Fibroblast of mammary gland (primary cell): ENCODE results near the gene SAMD11.

Source experiments
- DNase-seq: peaks from one replicate; pipeline ENCODE4 v3.0.0-alpha.2; 2010; ENCODE audit warnings: low read depth
- H3K4me3 ChIP-seq: 2 replicates; pipeline ENCODE4 v1.5.1; 2011; ENCODE audit warnings: low read depth, mild to moderate bottlenecking, low read length, moderate library complexity; ENCODE audit not compliant: control insufficient read depth
- CTCF ChIP-seq: conservative IDR thresholded peaks from 2 replicates; pipeline ENCODE4 v1.5.1; 2011; ENCODE audit warnings: low read depth, low read length, inconsistent platforms; ENCODE audit not compliant: control insufficient read depth, insufficient read depth

Gene SAMD11

GRCh38 chr1:912740-913301, 10.9 kb upstream of the SAMD11 start:
- peak; percentile 14 for TF ChIP-seq CTCF
- peak; percentile 28 for DNase-seq
- H3K4me3 ChIP-seq: no peak overlapping the region

GRCh38 chr1:913491-914130, 10.1 kb upstream of the SAMD11 start:
- no peak for TF ChIP-seq CTCF
- H3K4me3 ChIP-seq: no peak overlapping the region
- DNase-seq: no peak

GRCh38 chr1:914131-914890, 9.4 kb upstream of the SAMD11 start:
- no peak for DNase-seq
- TF ChIP-seq CTCF: no peak

GRCh38 chr1:914891-915280, 8.8 kb upstream of the SAMD11 start:
- no peak overlapping the region for H3K4me3 ChIP-seq
- no peak for TF ChIP-seq CTCF
- no peak for DNase-seq

More at GRCh38 chr1:914131-914890, 9.4 kb upstream of the SAMD11 start:
- H3K4me3 ChIP-seq: no peak overlapping the region

- H3K4me3 ChIP-seq: no peak overlapping the region
- TF ChIP-seq CTCF: no peak
- DNase-seq: no peak
Observed at GRCh38 chr1:915295-916172, 8.2 kb upstream of the SAMD11 start.
